ENCODE data around the gene RASSF8. TPM values are rescaled to one million over a fixed set of nuclear protein-coding genes. Genes with fewer than 3 reads are reported as not detected.

The RASSF8 gene
- 84.3 and 97.4 TPM in 2 replicates for total RNA-seq

GRCh38 chr12:25958428-25959070, at the start of gene RASSF8:
RASSF8 (plus strand) TSS chr12:25958682; CDS start chr12:26055344, 96,662 bp downstream.
- Histone ChIP-seq H3K27ac (ENCODE audit: low read depth, low read length) (peak within 1 kb of the TSS; percentile 98), H3K4me3 (ENCODE audit: insufficient read depth, low read length) (peak within 1 kb of the TSS; percentile 90), H3K9me3 (ENCODE audit: low read depth, low read length) (no peaks in the 10 kb centered on the region), H3K27me3 (ENCODE audit: insufficient read depth, low read length) (no peaks in the 10 kb centered on the region), H3K4me1 (ENCODE audit: insufficient read depth, low read length) (peaks cover 14% of the 10 kb centered on the region), H3K36me3 (ENCODE audit: insufficient read depth, low read length) (peaks cover 26% of the 10 kb centered on the region), H4K20me1 (ENCODE audit: insufficient read depth, low read length) (peaks cover 4% of the 10 kb centered on the region), H3K79me2 (ENCODE audit: insufficient read depth, low read length) (peaks cover 39% of the 10 kb centered on the region), H3K4me2 (ENCODE audit: insufficient read depth, low read length) (peak within 1 kb of the TSS; percentile 96), H2AFZ (ENCODE audit: low read length) (peak within 1 kb of the TSS; percentile 48)
- peak; percentile 98 for DNase-seq (ENCODE audit: insufficient read length, low spot score, missing footprints)
- no peak for TF ChIP-seq CTCF (IDR thresholded peaks at IDR 0.05; ENCODE audit: extremely low read depth, low read depth, low read length)

- Histone ChIP-seq H3K4me3 (ENCODE audit: insufficient read depth, low read length) (no peak overlapping the region), H3K4me1 (ENCODE audit: insufficient read depth, low read length) (no peaks in the 10 kb centered on the region), H4K20me1 (ENCODE audit: insufficient read depth, low read length) (no peaks in the 10 kb centered on the region), H3K36me3 (ENCODE audit: insufficient read depth, low read length) (no peaks in the 10 kb centered on the region), H3K9me3 (ENCODE audit: low read depth, low read length) (no peaks in the 10 kb centered on the region), H3K79me2 (ENCODE audit: insufficient read depth, low read length) (no peaks in the 10 kb centered on the region), H3K27me3 (ENCODE audit: insufficient read depth, low read length) (no peaks in the 10 kb centered on the region), H2AFZ (ENCODE audit: low read length) (no peak overlapping the region), H3K4me2 (ENCODE audit: insufficient read depth, low read length) (no peak overlapping the region), H3K27ac (ENCODE audit: low read depth, low read length) (no peak overlapping the region)
- no peak for TF ChIP-seq CTCF (IDR thresholded peaks at IDR 0.05; ENCODE audit: extremely low read depth, low read depth, low read length)
- DNase-seq (ENCODE audit: insufficient read length, low spot score, missing footprints), result peak; percentile 10
Observed at GRCh38 chr12:25914551-25914950, 43.9 kb upstream of the RASSF8 start.

DNA sequence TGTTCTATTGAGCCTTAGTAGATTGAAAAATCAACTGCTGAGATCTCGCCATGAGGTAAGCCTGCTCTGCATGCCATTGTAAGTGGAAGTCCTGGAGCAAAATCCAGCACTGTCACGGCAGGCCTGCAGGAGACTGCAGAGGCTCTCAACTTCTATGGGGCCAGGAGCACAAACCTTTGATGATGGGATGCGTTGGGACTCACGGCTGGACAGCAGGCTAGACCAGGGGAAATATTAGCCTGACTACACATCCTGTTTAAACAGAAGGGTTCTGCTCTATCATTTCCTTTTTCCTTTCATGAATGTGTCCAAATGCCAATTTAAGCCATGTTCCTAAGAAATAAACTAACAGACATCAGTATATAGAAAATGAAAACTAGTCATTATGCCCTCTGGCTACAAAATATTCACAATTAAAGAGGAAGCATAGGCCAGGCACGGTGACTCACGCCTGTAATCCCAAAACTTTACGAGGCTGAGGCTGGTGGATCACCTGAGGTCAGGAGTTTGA, 33.9 kb upstream of the RASSF8 start:
- Histone ChIP-seq H4K20me1 (ENCODE audit: insufficient read depth, low read length) (no peaks in the 10 kb centered on the region), H3K27me3 (ENCODE audit: insufficient read depth, low read length) (no peaks in the 10 kb centered on the region), H3K79me2 (ENCODE audit: insufficient read depth, low read length) (no peaks in the 10 kb centered on the region), H3K36me3 (ENCODE audit: insufficient read depth, low read length) (no peaks in the 10 kb centered on the region), H3K27ac (ENCODE audit: low read depth, low read length) (no peak overlapping the region), H3K9me3 (ENCODE audit: low read depth, low read length) (no peaks in the 10 kb centered on the region), H3K4me2 (ENCODE audit: insufficient read depth, low read length) (no peak overlapping the region), H2AFZ (ENCODE audit: low read length) (no peak overlapping the region), H3K4me1 (ENCODE audit: insufficient read depth, low read length) (peaks cover 15% of the 10 kb centered on the region), H3K4me3 (ENCODE audit: insufficient read depth, low read length) (no peak overlapping the region)
- no peak for TF ChIP-seq CTCF (IDR thresholded peaks at IDR 0.05; ENCODE audit: extremely low read depth, low read depth, low read length)
- peak; percentile 17 for DNase-seq (ENCODE audit: insufficient read length, low spot score, missing footprints)

DNA sequence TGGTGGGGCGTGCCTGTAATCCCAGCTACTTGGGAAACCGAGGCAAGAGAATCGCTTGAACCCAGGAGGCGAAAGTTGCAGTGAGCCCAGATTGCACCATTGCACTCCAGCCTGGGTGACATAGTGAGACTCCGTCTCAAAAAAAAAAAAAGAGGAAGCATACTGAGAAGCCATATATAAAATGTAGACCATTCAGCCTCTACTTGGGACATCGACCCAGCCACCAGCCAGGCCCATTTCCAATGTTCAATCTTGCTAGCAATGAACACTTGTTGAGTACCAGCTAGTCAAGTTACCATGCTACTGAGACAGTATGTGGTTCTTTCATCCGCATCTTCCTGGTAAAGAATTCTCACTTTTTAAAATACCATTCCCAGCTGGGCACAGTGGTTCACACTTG, 33.4 kb upstream of the RASSF8 start:
- TF ChIP-seq CTCF (IDR thresholded peaks at IDR 0.05; ENCODE audit: extremely low read depth, low read depth, low read length), result no peak

More for the DNA sequence above, 33.4 kb upstream of the RASSF8 start:
- Histone ChIP-seq H3K4me3 (ENCODE audit: insufficient read depth, low read length) (no peak overlapping the region), H2AFZ (ENCODE audit: low read length) (no peak overlapping the region), H3K36me3 (ENCODE audit: insufficient read depth, low read length) (no peaks in the 10 kb centered on the region), H3K27me3 (ENCODE audit: insufficient read depth, low read length) (no peaks in the 10 kb centered on the region), H3K79me2 (ENCODE audit: insufficient read depth, low read length) (no peaks in the 10 kb centered on the region), H4K20me1 (ENCODE audit: insufficient read depth, low read length) (no peaks in the 10 kb centered on the region), H3K4me2 (ENCODE audit: insufficient read depth, low read length) (no peak overlapping the region), H3K27ac (ENCODE audit: low read depth, low read length) (no peak overlapping the region), H3K4me1 (ENCODE audit: insufficient read depth, low read length) (peaks cover 17% of the 10 kb centered on the region), H3K9me3 (ENCODE audit: low read depth, low read length) (no peaks in the 10 kb centered on the region)
- DNase-seq (ENCODE audit: insufficient read length, low spot score, missing footprints), result no peak
